ENCODE results near the gene ATIC. TPM values are rescaled to one million over a fixed set of nuclear protein-coding genes. Genes with fewer than 3 reads are reported as not detected.

Gene ATIC
- total RNA-seq, 4 donors from 2014 or later: 34.5 to 69.5 (median 41.3) TPM

- H3K4me3 ChIP-seq: no peak overlapping the region
- DNase-seq: no peak
- no peaks in the 10 kb centered on the region for H3K4me1 ChIP-seq
- H3K36me3 ChIP-seq: peaks cover 0 to 54% (median 0%) of the 10 kb centered on the region in 3 donors
- H3K27ac ChIP-seq: no peak overlapping the region
- TF ChIP-seq CTCF (IDR thresholded peaks at IDR 0.05): no peak
- TF ChIP-seq POLR2A (IDR thresholded peaks at IDR 0.05): no peak
- H3K9me3 ChIP-seq: no peaks in the 10 kb centered on the region
- H3K27me3 ChIP-seq: no peaks in the 10 kb centered on the region
Observed at GRCh38 chr2:215379039-215379438, 67.2 kb downstream of the ATIC start.

GRCh38 chr2:215379948-215380347, 68.1 kb downstream of the ATIC start:
- H3K27ac ChIP-seq: no peak overlapping the region
- H3K4me1 ChIP-seq: no peaks in the 10 kb centered on the region
- DNase-seq: no peak
- H3K27me3 ChIP-seq: no peaks in the 10 kb centered on the region
- H3K36me3 ChIP-seq: peaks cover 0 to 44% (median 0%) of the 10 kb centered on the region in 3 donors
- no peak for TF ChIP-seq POLR2A (IDR thresholded peaks at IDR 0.05)
- H3K9me3 ChIP-seq: no peaks in the 10 kb centered on the region
- H3K4me3 ChIP-seq: no peak overlapping the region

GRCh38 chr2:215380699-215381098, 68.8 kb downstream of the ATIC start:
- TF ChIP-seq CTCF (IDR thresholded peaks at IDR 0.05) (no peak), POLR2A (IDR thresholded peaks at IDR 0.05) (no peak)
- no peak for DNase-seq
- H3K4me1 ChIP-seq: no peaks in the 10 kb centered on the region
- H3K27me3 ChIP-seq: no peaks in the 10 kb centered on the region
- H3K4me3 ChIP-seq: no peak overlapping the region
- no peaks in the 10 kb centered on the region for H3K9me3 ChIP-seq
- no peak overlapping the region for H3K27ac ChIP-seq
- peaks cover 0 to 39% (median 0%) of the 10 kb centered on the region in 3 donors for H3K36me3 ChIP-seq

GRCh38 chr2:215382011-215382410, 70.2 kb downstream of the ATIC start:
- Histone ChIP-seq H3K27me3 (no peaks in the 10 kb centered on the region), H3K4me3 (no peak overlapping the region), H3K4me1 (no peaks in the 10 kb centered on the region), H3K9me3 (no peaks in the 10 kb centered on the region), H3K36me3 (peaks cover 0 to 36% (median 0%) of the 10 kb centered on the region in 3 donors), H3K27ac (no peak overlapping the region)
- TF ChIP-seq CTCF (IDR thresholded peaks at IDR 0.05) (no peak), POLR2A (IDR thresholded peaks at IDR 0.05) (no peak)
- DNase-seq: no peak

- DNase-seq: no peak
- Histone ChIP-seq H3K27me3 (no peaks in the 10 kb centered on the region), H3K36me3 (peaks cover 0 to 33% (median 0%) of the 10 kb centered on the region in 3 donors), H3K27ac (no peak overlapping the region), H3K4me1 (no peaks in the 10 kb centered on the region), H3K9me3 (no peaks in the 10 kb centered on the region), H3K4me3 (no peak overlapping the region)
- TF ChIP-seq CTCF (IDR thresholded peaks at IDR 0.05) (no peak), POLR2A (IDR thresholded peaks at IDR 0.05) (no peak)
Observed at GRCh38 chr2:215382480-215382879, 70.6 kb downstream of the ATIC start.

- no peak overlapping the region for H3K27ac ChIP-seq
- H3K36me3 ChIP-seq: peaks cover 0 to 35% (median 0%) of the 10 kb centered on the region in 3 donors
- H3K27me3 ChIP-seq: no peaks in the 10 kb centered on the region
- H3K4me1 ChIP-seq: no peaks in the 10 kb centered on the region
- no peak for TF ChIP-seq POLR2A (IDR thresholded peaks at IDR 0.05)
- no peak for TF ChIP-seq CTCF (IDR thresholded peaks at IDR 0.05)
- H3K4me3 ChIP-seq: no peak overlapping the region
- no peak for DNase-seq
- no peaks in the 10 kb centered on the region for H3K9me3 ChIP-seq
Observed at GRCh38 chr2:215383652-215384279, 71.9 kb downstream of the ATIC start.

All from Peyer's patch (tissue), 4 donors.